A673 (cell line): Measurements from ENCODE around the gene SH3PXD2B.

ENCODE experiments used
- EZH2 ChIP-seq: fragments of 200-600 bp; sonication (generic); IDR thresholded peaks from 2 replicates; pipeline ENCODE4 v1.6.1; 2017; ENCODE audit warnings: borderline replicate concordance, low read depth, mild to moderate bottlenecking, mixed read lengths, antibody characterized with exemption, low read length; ENCODE audit not compliant: poor library complexity, severe bottlenecking
- TF ChIP-seq, protein P1 (sequence below): fragments of 300-800, 200-600 bp; sonication (generic); conservative IDR thresholded peaks from 2 replicates; pipeline ENCODE4 v1.5.1; 2017; ENCODE audit warnings: low read depth, mild to moderate bottlenecking, antibody characterized with exemption, low read length, moderate library complexity, mixed read lengths

DNA sequence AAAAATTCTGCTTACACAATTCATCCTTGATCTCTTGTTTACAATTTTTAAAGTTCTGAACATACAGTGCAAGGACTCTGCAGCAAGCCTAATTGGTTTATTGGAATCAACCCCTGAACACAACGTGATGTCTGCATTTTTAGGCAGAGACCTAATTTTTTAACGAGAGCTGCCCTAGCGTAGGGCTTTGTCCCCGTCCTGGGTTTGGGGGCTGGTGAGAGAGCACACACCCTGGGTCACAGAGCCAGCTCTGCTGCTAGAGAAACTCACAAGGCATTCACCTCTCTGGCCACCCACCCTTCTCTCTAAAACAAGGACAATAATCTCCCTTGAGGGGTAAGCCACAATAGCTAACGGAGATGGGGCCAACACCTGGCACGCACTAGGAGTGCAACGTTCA is 28.2 kb downstream of the SH3PXD2B start:
- TF ChIP-seq, protein P1, sequence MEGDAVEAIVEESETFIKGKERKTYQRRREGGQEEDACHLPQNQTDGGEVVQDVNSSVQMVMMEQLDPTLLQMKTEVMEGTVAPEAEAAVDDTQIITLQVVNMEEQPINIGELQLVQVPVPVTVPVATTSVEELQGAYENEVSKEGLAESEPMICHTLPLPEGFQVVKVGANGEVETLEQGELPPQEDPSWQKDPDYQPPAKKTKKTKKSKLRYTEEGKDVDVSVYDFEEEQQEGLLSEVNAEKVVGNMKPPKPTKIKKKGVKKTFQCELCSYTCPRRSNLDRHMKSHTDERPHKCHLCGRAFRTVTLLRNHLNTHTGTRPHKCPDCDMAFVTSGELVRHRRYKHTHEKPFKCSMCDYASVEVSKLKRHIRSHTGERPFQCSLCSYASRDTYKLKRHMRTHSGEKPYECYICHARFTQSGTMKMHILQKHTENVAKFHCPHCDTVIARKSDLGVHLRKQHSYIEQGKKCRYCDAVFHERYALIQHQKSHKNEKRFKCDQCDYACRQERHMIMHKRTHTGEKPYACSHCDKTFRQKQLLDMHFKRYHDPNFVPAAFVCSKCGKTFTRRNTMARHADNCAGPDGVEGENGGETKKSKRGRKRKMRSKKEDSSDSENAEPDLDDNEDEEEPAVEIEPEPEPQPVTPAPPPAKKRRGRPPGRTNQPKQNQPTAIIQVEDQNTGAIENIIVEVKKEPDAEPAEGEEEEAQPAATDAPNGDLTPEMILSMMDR = no peak
- no peak for TF ChIP-seq EZH2
